Rectal smooth muscle tissue (tissue), 1 donor: ENCODE measurements around the gene TRMT11.
"Not testable (repeated sequence)": the region's sequence is repeated elsewhere in the genome, so short reads cannot be mapped to it uniquely, and the experiment has no call there.

Source experiments
- H3K27ac ChIP-seq: one replicate; pipeline ENCODE4 v1.7.0; 2013; ENCODE audit warnings: low read depth, low read length, inconsistent platforms
- H3K27me3 ChIP-seq: one replicate; pipeline ENCODE4 v1.7.0; 2013; ENCODE audit warnings: low read length; ENCODE audit not compliant: control insufficient read depth, insufficient read depth
- H3K36me3 ChIP-seq: one replicate; pipeline ENCODE4 v1.7.0; 2013; ENCODE audit warnings: low read length; ENCODE audit not compliant: control insufficient read depth, insufficient read depth
- H3K4me1 ChIP-seq: one replicate; pipeline ENCODE4 v1.7.0; 2013; ENCODE audit warnings: low read length; ENCODE audit not compliant: control insufficient read depth, insufficient read depth
- H3K4me3 ChIP-seq: one replicate; pipeline ENCODE4 v1.7.0; 2013; ENCODE audit warnings: low read length
- H3K9ac ChIP-seq: one replicate; pipeline ENCODE4 v1.7.0; 2013; ENCODE audit warnings: low read length

Gene TRMT11

GRCh38 chr6:125949069-125949468, 37.3 kb upstream of the TRMT11 start:
- Histone ChIP-seq H3K27ac (no peak overlapping the region), H3K36me3 (no peaks in the 10 kb centered on the region), H3K4me1 (no peaks in the 10 kb centered on the region), H3K4me3 (no peak overlapping the region), H3K27me3 (no peaks in the 10 kb centered on the region), H3K9ac (no peak overlapping the region)

GRCh38 chr6:125950293-125950692, 36.0 kb upstream of the TRMT11 start:
- Histone ChIP-seq H3K4me3 (no peak overlapping the region), H3K9ac (no peak overlapping the region), H3K36me3 (no peaks in the 10 kb centered on the region), H3K4me1 (no peaks in the 10 kb centered on the region), H3K27ac (no peak overlapping the region), H3K27me3 (no peaks in the 10 kb centered on the region)

- not testable (repeated sequence) for H3K36me3 ChIP-seq, H3K9ac ChIP-seq, H3K27ac ChIP-seq, H3K4me3 ChIP-seq, H3K4me1 ChIP-seq, H3K27me3 ChIP-seq
These were observed 35.6 kb upstream of the TRMT11 start for GRCh38 chr6:125950716-125951115.

GRCh38 chr6:125951323-125951722, 35.0 kb upstream of the TRMT11 start:
- Histone ChIP-seq H3K4me3 (no peak overlapping the region), H3K4me1 (no peaks in the 10 kb centered on the region)

GRCh38 chr6:125952764-125953501, 33.4 kb upstream of the TRMT11 start:
- no peak overlapping the region for H3K27ac ChIP-seq
- no peak overlapping the region for H3K4me3 ChIP-seq
- no peak overlapping the region for H3K9ac ChIP-seq
- no peaks in the 10 kb centered on the region for H3K27me3 ChIP-seq
- no peaks in the 10 kb centered on the region for H3K36me3 ChIP-seq
- H3K4me1 ChIP-seq = peaks cover 4% of the 10 kb centered on the region

More at GRCh38 chr6:125951323-125951722, 35.0 kb upstream of the TRMT11 start:
- no peaks in the 10 kb centered on the region for H3K27me3 ChIP-seq
- H3K36me3 ChIP-seq = no peaks in the 10 kb centered on the region
- H3K9ac ChIP-seq = no peak overlapping the region
- H3K27ac ChIP-seq = no peak overlapping the region

GRCh38 chr6:125953502-125953875, 32.9 kb upstream of the TRMT11 start:
- Histone ChIP-seq H3K4me3 (no peak overlapping the region), H3K36me3 (no peaks in the 10 kb centered on the region), H3K4me1 (peaks cover 6% of the 10 kb centered on the region), H3K27me3 (no peaks in the 10 kb centered on the region), H3K27ac (no peak overlapping the region), H3K9ac (no peak overlapping the region)

GRCh38 chr6:125954735-125955339, 31.5 kb upstream of the TRMT11 start:
- no peaks in the 10 kb centered on the region for H3K27me3 ChIP-seq
- no peaks in the 10 kb centered on the region for H3K36me3 ChIP-seq
- no peak overlapping the region for H3K27ac ChIP-seq
- H3K4me1 ChIP-seq = peaks cover 6% of the 10 kb centered on the region
- H3K9ac ChIP-seq = no peak overlapping the region
- H3K4me3 ChIP-seq = no peak overlapping the region

- Histone ChIP-seq H3K27ac (peak overlapping the region; percentile 28), H3K9ac (no peak overlapping the region), H3K4me3 (peak overlapping the region; percentile 75)
These were observed 30.4 kb upstream of the TRMT11 start for GRCh38 chr6:125955973-125956372.

GRCh38 chr6:125956506-125957390, 29.6 kb upstream of the TRMT11 start, which contains the start of gene HINT3:
Gene HINT3, plus strand, starts transcription at chr6:125956770. Its CDS starts 208 bp downstream, at chr6:125956978.
- no peaks in the 10 kb centered on the region for H3K36me3 ChIP-seq

More at GRCh38 chr6:125955973-125956372, 30.4 kb upstream of the TRMT11 start:
- peaks cover 6% of the 10 kb centered on the region for H3K4me1 ChIP-seq
- no peaks in the 10 kb centered on the region for H3K36me3 ChIP-seq
- no peaks in the 10 kb centered on the region for H3K27me3 ChIP-seq

GRCh38 chr6:125957391-125957693, 29.0 kb upstream of the TRMT11 start:
- Histone ChIP-seq H3K36me3 (no peaks in the 10 kb centered on the region), H3K4me1 (peaks cover 6% of the 10 kb centered on the region), H3K27me3 (no peaks in the 10 kb centered on the region), H3K27ac (peak overlapping the region; percentile 85), H3K9ac (peak overlapping the region; percentile 87), H3K4me3 (peak overlapping the region; percentile 75)

More at GRCh38 chr6:125956506-125957390, 29.6 kb upstream of the TRMT11 start, which contains the start of gene HINT3:
- Histone ChIP-seq H3K27me3 (no peaks in the 10 kb centered on the region), H3K4me1 (peaks cover 6% of the 10 kb centered on the region), H3K4me3 (peak within 1 kb of the TSS; percentile 75), H3K27ac (peak within 1 kb of the TSS; percentile 85), H3K9ac (peak within 1 kb of the TSS; percentile 87)

GRCh38 chr6:125957845-125958244, 28.5 kb upstream of the TRMT11 start:
- peaks cover 6% of the 10 kb centered on the region for H3K4me1 ChIP-seq
- peak overlapping the region; percentile 85 for H3K27ac ChIP-seq
- H3K27me3 ChIP-seq = no peaks in the 10 kb centered on the region

GRCh38 chr6:125959041-125959440, 27.3 kb upstream of the TRMT11 start:
- H3K4me3 ChIP-seq = no peak overlapping the region
- H3K27ac ChIP-seq = no peak overlapping the region
- no peak overlapping the region for H3K9ac ChIP-seq
- no peaks in the 10 kb centered on the region for H3K27me3 ChIP-seq
- H3K4me1 ChIP-seq = peaks cover 6% of the 10 kb centered on the region
- H3K36me3 ChIP-seq = no peaks in the 10 kb centered on the region

More at GRCh38 chr6:125957845-125958244, 28.5 kb upstream of the TRMT11 start:
- peak overlapping the region; percentile 87 for H3K9ac ChIP-seq
- H3K36me3 ChIP-seq = no peaks in the 10 kb centered on the region
- H3K4me3 ChIP-seq = peak overlapping the region; percentile 75
